Measurements from ENCODE around the gene MAPK8.

The MAPK8 gene

DNA sequence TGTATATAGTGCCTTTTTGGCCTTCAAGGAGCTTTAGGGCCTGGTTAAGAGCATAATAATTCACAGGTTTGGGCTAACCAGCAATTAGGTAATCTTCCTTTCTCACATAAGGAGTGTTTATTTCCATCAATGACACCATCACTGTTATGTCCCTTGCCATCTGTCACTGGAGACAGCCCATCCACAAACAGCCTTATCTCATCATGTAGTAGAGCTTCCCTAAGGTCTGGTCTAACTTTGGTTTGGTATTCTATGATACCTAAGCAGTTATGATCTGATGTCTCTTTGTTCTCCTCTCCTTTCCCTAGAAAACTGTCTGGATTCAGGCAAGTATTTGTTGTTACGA, 26.4 kb downstream of the MAPK8 start:
- DNase-seq (ENCODE audit: low read depth) = no peak
- no peak overlapping the region for H3K4me3 ChIP-seq (ENCODE audit: low read length)
- TF ChIP-seq, protein P1, sequence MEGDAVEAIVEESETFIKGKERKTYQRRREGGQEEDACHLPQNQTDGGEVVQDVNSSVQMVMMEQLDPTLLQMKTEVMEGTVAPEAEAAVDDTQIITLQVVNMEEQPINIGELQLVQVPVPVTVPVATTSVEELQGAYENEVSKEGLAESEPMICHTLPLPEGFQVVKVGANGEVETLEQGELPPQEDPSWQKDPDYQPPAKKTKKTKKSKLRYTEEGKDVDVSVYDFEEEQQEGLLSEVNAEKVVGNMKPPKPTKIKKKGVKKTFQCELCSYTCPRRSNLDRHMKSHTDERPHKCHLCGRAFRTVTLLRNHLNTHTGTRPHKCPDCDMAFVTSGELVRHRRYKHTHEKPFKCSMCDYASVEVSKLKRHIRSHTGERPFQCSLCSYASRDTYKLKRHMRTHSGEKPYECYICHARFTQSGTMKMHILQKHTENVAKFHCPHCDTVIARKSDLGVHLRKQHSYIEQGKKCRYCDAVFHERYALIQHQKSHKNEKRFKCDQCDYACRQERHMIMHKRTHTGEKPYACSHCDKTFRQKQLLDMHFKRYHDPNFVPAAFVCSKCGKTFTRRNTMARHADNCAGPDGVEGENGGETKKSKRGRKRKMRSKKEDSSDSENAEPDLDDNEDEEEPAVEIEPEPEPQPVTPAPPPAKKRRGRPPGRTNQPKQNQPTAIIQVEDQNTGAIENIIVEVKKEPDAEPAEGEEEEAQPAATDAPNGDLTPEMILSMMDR (conservative IDR thresholded peaks at IDR 0.05; ENCODE audit: low read depth, low read length) = no peak

DNA sequence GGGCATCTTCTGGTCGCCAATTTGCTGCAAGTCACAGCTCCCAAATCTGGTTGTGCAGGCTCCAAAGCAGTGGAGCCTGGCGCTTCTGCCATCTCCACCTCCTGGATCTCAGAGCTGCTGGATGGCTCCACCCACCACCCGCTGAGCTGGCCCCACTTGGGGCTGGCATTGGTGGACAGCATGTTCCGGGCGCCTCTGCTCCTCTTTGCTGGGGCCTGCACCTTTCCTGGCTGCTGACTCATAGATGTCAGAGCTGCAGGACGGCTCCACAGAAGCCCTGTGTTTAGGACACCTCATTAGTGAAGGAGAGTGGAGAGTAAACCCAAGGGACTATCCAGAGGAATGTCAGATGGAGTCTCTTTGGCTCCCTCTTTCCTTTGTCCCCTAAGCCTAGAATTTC, 27.4 kb downstream of the MAPK8 start:
- DNase-seq (ENCODE audit: low read depth) = no peak
- TF ChIP-seq, protein P1 (conservative IDR thresholded peaks at IDR 0.05; ENCODE audit: low read depth, low read length) = no peak
- no peak overlapping the region for H3K4me3 ChIP-seq (ENCODE audit: low read length)

DNA sequence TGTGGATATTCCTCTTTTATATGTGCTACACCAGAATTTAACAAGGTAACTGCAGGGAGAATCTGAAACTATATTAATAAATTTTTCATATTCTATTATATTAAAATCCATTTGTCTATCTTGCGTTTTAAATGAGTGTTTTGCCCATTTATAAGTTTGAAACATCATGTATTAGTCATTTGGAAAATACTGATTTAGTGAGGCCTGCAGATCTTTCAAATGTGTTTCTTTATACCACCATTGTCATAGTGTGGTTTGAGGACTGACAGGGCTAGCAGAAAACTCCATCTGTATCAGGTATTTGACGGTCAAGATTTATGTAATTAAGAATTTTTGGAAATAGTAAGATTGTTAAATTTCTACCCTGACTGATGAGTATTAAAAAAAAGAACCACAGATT, 29.3 kb downstream of the MAPK8 start:
- no peak for DNase-seq (ENCODE audit: low read depth)
- TF ChIP-seq, protein P1 (conservative IDR thresholded peaks at IDR 0.05; ENCODE audit: low read depth, low read length) = no peak
- no peak overlapping the region for H3K4me3 ChIP-seq (ENCODE audit: low read length)

DNA sequence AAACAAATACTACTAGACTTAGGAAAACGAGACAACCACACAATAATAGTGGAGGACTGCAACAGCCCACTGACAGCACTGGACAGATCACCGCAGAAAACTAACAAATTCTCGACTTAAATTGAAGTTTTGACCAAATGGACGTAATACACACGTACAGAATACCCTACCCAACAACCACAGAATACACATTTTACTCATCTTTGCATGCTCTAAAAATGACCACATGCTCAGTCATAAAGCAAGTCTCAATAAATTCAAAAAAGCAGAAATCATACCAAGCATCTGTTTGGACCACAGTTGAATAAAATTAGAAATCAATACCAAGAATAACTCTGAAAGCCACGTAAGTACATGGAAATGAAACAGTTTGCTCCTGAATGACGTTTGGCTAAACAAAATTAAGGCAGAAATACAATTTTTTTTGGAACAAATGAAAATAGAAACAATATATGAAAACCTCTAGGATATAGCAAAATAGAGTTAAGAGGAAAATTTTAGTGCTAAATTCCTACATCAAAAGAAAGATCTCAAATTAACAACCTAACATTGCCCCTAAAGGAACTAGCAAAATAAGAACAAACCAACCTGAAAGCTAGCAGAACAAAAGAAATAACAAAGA, 30.6 kb downstream of the MAPK8 start:
- TF ChIP-seq, protein P1 (conservative IDR thresholded peaks at IDR 0.05; ENCODE audit: low read depth, low read length) = no peak
- no peak for DNase-seq (ENCODE audit: low read depth)
- H3K4me3 ChIP-seq (ENCODE audit: low read length) = no peak overlapping the region

DNA sequence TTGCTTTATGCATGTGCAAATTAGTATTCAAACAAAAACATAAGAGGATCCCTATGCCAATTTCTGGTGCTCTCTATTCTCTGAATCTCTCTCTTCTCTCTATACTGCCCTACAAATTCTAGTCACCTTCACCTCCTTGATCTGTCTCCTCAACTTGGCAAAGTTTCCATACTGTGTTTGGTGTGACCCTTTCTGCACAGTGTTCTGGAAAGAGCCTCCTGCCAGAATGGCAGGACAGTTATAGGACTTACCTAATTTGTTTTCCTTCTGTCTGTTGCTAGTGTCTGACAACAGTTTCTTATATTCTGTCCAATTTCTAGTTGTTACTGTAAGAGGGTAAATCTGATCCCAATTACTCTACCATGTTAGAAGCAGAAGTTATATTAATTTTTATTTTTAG, 34.3 kb downstream of the MAPK8 start:
- no peak overlapping the region for H3K4me3 ChIP-seq (ENCODE audit: low read length)
- TF ChIP-seq, protein P1 (conservative IDR thresholded peaks at IDR 0.05; ENCODE audit: low read depth, low read length) = no peak
- no peak for DNase-seq (ENCODE audit: low read depth)

DNA sequence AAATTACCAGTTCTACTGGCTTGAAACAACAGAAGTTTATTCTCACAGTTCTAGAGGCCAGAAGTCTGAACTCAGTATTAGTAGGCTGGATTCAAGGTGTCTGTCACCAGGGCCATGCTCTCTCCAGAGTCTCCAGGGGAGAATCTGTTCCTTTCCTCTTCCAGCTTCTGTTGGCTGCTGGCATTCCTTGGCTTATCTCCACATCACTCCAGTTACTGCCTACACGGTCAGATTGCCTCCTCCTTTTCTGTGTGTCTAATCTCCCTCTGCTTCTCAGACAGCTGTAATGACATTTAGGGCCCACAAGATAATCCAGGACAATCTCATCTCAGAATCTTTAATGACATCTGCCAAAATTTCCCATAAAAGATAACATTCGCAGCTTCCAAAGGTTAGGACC, 36.6 kb downstream of the MAPK8 start:
- TF ChIP-seq, protein P1 (conservative IDR thresholded peaks at IDR 0.05; ENCODE audit: low read depth, low read length) = no peak
- no peak overlapping the region for H3K4me3 ChIP-seq (ENCODE audit: low read length)
- no peak for DNase-seq (ENCODE audit: low read depth)

DNA sequence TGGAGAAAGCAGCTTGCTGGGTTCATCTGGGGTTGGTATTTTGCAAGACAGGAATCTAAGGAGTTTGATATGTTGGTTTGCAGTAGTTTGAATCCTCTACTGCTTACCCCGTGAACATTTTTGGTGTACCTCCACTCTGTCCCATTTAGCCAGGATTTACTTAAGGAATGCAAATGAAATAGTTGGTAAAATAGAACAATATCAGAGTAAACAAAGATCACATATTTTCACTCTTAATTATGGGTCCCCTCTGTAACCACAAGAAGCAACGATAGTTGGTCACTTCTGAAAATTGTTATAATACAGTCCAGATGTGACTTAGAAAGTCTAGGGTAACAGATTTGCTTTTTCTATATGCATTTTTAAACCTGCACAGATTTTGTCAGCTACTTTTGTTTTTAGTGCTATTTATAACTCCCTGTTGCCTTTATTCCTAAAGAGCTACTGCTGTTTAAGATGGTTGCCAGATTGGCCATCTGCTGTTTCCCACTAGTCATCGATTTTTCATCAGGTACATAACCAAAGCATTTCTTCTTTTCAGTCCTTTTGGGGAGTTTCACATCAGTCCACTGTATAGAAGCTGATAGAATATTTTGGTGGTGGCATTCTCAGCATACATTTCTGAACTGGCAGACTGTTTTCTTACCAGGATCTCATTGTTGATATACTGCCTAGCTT, 37.6 kb downstream of the MAPK8 start:
- TF ChIP-seq, protein P1 (conservative IDR thresholded peaks at IDR 0.05; ENCODE audit: low read depth, low read length) = no peak
- H3K4me3 ChIP-seq (ENCODE audit: low read length) = no peak overlapping the region
- DNase-seq (ENCODE audit: low read depth) = no peak
